HTR-8/SVneo (cell line): ENCODE results near the gene FNDC3B.
"Not testable (repeated sequence)": the region's sequence is repeated elsewhere in the genome, so short reads cannot be mapped to it uniquely, and the experiment has no call there.

Source experiments
- DNase-seq: peaks from one replicate; pipeline ENCODE4 v3.0.0; 2011; ENCODE audit warnings: low spot score, mixed read lengths; ENCODE audit not compliant: insufficient read length
- FAIRE-seq: peaks from 2 replicates; lab custom pipeline; 2011; peaks lifted over from hg19 to GRCh38; lab: Jason Lieb, UNC

The FNDC3B gene

DNA sequence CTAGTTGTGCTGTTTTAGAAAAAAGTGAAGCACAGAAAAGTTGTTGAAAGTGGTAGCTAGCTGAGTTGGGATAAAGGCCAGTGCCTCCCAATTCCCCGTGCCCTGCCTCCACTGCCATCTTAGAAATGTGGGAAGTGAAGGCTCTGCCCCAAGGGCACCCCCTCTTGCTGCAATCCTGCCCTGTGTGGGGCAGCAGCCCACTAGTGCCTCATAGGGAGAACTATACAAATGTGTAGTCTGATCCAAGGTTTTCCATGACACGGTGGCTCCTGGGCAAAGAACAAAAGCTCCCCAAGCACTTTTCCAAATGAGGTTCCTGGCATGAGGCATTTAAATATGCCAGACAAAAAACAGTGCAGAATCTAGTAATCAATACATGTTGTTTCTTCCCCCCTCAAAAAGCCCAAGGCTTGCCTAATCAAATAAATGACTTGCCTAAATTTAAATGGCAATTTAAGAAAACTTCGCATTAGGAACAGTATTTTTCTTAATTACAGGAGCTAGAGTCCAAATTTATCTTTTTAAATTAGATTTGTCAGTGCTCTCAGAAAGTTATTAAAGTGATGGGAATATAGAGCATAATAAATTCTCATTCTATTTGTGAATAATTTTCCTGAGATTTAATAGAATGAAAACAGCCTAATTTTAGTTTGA, 325.1 kb downstream of the FNDC3B start:
- no peak for FAIRE-seq

DNA sequence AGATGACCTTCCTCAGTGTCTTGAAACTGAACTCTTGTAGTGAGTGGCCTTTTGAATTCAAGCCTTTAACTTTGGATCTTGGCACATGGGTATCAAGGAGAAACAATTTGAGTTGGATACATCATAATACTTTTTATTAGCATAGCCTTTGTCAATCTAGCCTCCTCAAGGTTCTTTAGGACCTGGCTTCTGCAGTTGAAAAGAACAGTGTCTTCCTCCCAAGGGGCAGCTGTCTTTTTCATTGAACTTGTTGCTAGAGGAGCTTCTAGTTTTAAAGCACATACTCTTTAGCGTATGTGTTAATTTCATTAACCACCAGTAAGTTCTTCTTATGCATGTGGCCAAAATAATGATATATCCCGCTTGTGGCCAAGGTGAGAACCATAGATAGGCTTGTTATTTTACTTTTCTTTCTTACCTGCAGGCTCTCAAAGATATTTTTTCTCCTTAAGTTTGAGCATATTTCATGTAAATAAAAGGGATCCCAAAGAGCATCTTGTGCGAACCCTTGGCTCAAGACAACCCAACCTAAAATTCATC, 325.7 kb downstream of the FNDC3B start:
- FAIRE-seq: no peak
- no peak for DNase-seq

More for the DNA sequence above, 325.1 kb downstream of the FNDC3B start:
- DNase-seq: no peak

- no peak for FAIRE-seq
- peak; percentile 22 for DNase-seq
Observed at GRCh38 chr3:172367205-172368105, 328.1 kb downstream of the FNDC3B start.

DNA sequence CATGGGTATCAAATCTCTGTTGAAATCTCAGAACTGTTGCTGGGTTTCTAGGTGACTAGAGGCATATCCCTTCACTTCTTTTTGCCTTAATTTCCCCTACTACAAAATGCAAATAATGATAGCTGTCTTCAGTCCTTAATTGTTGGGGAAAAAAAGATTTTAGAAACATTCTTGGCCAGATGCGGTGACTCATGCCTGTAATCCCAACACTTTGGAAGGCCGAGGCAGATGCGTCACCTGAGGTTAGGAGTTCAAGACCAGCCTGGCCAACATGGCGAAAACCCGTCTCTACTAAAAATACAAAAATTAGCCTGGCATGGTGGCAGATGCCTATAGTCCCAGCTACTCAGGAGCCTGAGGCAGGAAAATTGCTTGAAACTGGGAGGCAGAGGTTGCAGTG, 329.2 kb downstream of the FNDC3B start:
- FAIRE-seq, DNase-seq: not testable (repeated sequence)

DNA sequence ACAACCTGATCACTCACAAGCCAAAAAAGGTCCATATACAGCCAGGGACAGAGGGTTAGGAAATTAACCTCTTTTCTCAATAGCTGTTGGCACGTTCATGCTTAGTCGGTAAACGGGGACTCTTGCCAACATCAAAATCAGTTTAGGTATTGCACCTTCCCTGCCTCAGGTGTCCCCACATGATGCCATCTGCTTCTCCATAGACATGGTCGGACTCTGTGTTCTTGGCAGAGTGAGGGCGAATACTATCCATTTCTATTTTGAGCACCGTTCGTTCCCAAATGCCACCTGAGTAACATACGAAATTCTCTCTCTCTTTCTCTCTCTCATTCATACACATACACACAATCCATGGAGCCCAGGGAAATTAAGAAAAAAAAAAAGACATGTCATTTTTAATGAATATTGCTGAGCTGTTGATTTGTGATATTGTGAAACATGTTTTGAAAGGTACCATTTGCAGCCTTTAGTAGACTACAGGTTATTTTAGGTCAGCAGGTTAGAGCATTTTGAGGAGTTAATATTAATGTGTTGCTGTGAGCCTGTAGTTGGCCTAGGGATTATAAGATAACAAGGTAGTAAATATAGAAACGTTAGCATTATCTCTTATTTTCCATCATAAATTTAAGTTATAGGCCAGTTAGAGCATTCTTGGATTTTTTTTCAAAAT, 330.3 kb downstream of the FNDC3B start:
- DNase-seq (no peak), FAIRE-seq (no peak)

- FAIRE-seq: no peak
Observed at GRCh38 chr3:172370419-172370818, 331.0 kb downstream of the FNDC3B start.

DNA sequence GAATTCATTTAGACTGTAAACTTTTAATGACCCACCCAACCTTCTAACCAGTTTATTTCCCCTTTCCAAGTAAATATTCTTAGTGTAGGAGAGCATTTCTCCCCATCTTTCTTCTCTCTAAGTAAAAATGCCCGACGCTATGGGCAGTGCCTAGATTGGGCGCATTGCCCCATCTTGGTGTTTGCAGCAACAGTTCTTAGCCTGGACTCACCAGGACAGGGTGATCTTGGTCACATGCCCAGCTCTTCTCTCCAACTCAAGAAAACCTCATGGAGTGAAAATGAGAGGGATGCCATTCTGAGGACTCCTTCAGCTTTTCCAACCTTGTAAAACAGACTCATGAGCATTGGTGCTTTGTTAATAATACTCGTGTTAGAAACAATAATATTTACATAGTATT, 332.2 kb downstream of the FNDC3B start:
- FAIRE-seq (no peak), DNase-seq (no peak)

More at GRCh38 chr3:172370419-172370818, 331.0 kb downstream of the FNDC3B start:
- no peak for DNase-seq

DNA sequence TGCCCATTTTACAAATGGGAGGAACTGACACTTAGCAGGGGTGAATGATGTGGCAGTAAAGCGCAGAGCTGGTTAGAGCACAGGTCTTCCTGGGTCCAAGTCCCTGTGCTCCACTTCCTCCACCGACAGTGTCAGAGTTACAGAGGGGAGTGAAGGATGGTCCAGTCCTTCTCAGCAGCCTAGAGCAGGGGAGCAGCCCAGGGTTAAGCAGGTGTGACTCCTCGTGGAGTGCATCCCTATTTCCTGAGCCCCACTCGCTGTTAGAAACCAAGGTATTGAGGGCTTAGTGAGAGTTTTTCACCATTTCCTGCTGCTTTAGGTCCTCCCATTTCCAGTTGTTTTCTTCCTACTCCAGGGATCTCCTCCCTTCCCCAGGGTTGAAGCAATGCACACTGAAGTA, 333.5 kb downstream of the FNDC3B start:
- FAIRE-seq (no peak), DNase-seq (no peak)

DNA sequence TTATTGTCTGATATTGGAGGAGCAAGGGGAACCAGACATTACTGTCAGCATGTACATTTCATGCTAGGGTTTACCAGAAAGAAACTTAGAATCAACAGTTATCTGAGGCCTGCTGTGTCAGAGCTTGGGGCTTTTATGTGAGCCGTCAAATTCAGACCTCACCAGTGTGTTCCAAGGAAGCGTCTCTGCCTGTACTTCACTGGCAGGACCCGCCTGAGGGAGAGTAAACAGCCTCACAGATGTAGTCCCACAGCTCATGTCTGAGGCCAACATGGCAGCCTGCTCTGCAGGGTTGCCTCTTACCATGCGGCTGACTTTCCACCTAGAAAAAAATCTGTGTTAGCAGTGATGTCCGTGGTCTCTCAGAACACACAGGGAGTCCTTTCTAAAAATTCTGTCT, 334.5 kb downstream of the FNDC3B start:
- FAIRE-seq (no peak), DNase-seq (no peak)

- FAIRE-seq: no peak
- no peak for DNase-seq
Observed at GRCh38 chr3:172375206-172375850, 335.9 kb downstream of the FNDC3B start.

DNA sequence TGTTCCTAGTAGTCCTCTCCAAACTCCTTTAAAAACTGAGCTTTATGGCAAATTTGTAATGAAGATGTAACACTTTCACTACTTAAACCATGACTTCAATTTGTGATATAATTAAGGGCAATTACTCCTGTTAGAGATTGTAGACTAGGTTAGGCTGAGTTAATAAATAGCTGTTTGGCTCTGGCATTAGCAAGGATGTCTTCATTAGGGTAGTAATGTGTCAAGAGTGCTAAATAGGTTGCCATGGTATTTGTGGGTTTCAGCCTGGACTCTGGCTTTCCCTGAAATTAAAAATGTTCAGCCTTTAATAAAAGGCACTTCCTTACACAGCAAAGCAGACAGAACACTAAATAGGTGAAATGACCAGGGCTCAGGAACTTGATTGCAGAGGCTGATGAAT, 337.0 kb downstream of the FNDC3B start:
- no peak for FAIRE-seq
- DNase-seq: no peak

- FAIRE-seq (no peak), DNase-seq (no peak)
Observed at GRCh38 chr3:172376881-172377280, 337.5 kb downstream of the FNDC3B start.

- FAIRE-seq: no peak
Observed at GRCh38 chr3:172378439-172378838, 339.1 kb downstream of the FNDC3B start.

DNA sequence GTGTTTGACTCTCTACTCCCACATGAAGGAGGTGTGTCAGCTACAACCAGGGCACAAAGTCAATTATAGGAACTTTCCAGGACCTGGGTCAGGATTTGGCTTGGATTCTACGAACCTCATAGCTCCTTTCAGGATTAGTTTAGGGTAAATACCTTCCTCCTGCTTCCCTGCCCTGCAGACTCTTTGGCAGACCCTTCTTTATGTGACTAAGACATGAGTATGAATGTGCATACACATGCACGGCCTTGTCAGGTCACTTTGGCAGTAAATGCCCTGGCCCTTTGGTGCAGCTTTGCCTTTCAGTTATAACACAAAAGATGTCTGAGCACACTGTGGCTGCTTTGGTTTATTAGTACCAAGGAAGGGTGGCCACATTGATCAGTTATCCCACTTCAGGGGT, 340.0 kb downstream of the FNDC3B start:
- DNase-seq: no peak
- no peak for FAIRE-seq

More at GRCh38 chr3:172378439-172378838, 339.1 kb downstream of the FNDC3B start:
- DNase-seq: no peak

DNA sequence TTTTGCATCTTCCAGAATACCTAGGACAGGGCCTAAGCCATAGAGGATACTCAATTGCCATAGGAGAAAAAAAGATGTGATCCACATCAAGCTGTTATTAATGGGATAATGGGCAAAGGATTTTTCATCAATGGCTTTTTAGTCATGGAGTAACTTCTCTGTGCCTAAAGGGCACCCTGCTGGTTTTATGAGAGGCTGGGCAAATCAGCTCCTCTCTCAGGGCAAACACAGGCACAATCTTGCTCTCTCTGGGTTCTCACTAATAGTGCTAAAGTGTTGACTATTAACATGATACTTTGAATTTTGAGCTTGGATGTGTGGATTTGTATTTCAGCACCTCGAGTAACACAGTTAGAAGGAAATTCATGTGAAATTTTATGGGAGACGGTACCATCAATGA, 341.3 kb downstream of the FNDC3B start:
- FAIRE-seq (no peak), DNase-seq (no peak)

DNA sequence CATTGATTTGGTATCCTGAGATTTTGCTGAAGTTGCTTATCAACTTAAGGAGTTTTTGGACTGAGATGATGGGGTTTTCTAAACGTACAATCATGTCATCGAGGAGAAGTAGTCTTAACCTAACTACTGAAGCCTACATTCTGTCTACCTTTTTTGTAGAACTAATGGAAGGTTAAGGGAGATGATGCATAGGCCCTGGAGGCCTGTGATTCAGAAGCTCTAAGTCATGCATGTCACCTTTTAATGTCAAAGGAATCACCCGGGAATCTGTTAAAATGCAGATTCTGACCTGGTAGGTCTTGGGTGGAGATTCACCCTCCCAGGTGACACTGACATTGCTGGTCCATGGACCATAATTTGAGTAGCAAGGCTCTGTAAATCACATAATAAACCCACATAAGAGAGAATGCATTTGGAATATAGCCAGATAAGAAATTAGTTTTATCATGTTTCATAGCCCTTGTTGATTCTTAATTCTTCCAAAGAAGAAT, 344.0 kb downstream of the FNDC3B start:
- no peak for DNase-seq
- no peak for FAIRE-seq

DNA sequence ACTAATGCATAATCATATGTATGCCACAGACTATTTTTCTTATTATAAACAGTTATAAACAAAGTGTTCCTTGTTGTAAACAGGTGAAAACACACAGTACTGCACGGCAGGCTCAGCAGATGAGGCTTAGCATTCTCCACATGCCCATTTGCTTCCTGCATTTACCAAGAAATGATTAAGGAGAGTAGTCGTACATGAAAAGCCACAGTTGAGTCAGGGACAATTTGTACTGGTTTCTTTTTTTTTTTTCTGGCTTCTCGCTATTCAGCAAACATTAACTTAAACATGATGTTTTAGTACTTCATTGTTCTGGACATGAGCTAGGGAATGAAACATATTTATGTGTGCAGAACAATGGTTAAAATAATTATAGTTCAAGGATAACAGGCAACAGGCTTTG, 345.5 kb downstream of the FNDC3B start:
- FAIRE-seq: no peak
- DNase-seq: no peak

- no peak for FAIRE-seq
Observed at GRCh38 chr3:172387728-172388127, 348.4 kb downstream of the FNDC3B start.

DNA sequence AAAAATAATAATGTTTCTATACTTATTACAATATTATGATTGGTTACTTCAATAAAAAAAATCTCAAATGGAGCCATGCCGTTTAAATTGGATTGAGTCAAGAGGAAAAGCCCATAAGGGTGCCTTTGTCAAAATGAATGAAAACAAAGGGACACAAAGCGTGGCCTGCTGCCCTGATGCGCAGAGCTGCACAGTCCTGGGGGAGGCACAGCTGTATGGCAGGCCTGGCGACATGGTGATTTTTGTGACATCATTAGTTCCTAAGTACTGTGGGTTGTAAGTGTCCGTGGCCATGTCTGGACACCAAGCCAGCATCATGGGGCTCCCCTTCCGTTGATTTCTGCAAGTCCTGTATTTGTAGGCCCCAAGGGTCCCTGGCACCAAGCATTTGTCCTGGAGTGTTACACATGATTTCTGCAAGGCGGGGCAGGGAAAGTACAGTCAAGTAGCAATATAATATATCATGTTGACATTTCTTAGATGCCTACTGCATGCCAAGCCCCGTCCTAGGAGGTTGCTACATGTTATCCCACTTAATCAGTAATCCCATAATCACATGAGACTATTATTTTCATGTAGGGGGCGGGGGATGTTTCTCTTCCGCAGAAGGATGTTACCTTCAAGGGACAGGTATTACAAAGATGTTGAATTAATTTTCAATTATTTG, 349.2 kb downstream of the FNDC3B start:
- DNase-seq (no peak), FAIRE-seq (no peak)

More at GRCh38 chr3:172387728-172388127, 348.4 kb downstream of the FNDC3B start:
- DNase-seq: no peak
